ENCODE measurements around the gene FNDC10. TPM values are rescaled to one million over a fixed set of nuclear protein-coding genes. Genes with fewer than 3 reads are reported as not detected.

The FNDC10 gene
- total and polyA plus RNA-seq, 9 of the 15 experiments (the other 6 are each of a cell fraction or from before 2014, with no cell fraction given) = 0.08 to 6.3 (median 1.6) TPM

GRCh38 chr1:1573843-1574720 is 25.9 kb downstream of the FNDC10 start (continued):
- TF ChIP-seq ZNF589 (CRISPR knock-in tag; IDR thresholded peaks at IDR 0.05; ENCODE audit: low read depth) = no peak
- no peak for TF ChIP-seq SRSF9 (IDR thresholded peaks at IDR 0.05; ENCODE audit: borderline replicate concordance, low read depth, low read length)
- no peak for TF ChIP-seq HNRNPK (IDR thresholded peaks at IDR 0.05; ENCODE audit: low read depth, low read length, poor library complexity, severe bottlenecking)
- peak; percentile 25 for TF ChIP-seq CEBPG (CRISPR knock-in tag; IDR thresholded peaks at IDR 0.05)
- no peak for TF ChIP-seq CEBPG (tag; conservative IDR thresholded peaks at IDR 0.05 in 1 of 2, IDR thresholded peaks at IDR 0.05 in 1 of 2)
- peak; percentile 77 for TF ChIP-seq CTBP1 (IDR thresholded peaks at IDR 0.05; ENCODE audit: borderline replicate concordance)
- no peak; the same call in 1 of the 2 replicates for TF ChIP-seq NR2C2 (CRISPR knock-in tag; IDR thresholded peaks at IDR 0.05)
- TF ChIP-seq NR2C2 (tag; IDR thresholded peaks at IDR 0.05) = no peak
- TF ChIP-seq SMARCA4 (IDR thresholded peaks at IDR 0.05) = no peak
- TF ChIP-seq STAG1 (CRISPR knock-in tag; IDR thresholded peaks at IDR 0.05; ENCODE audit: borderline replicate concordance) = no peak
- TF ChIP-seq ZNF165 (CRISPR knock-in tag; IDR thresholded peaks at IDR 0.05; ENCODE audit: borderline replicate concordance) = no peak
- TF ChIP-seq POLR3G (IDR thresholded peaks at IDR 0.05; ENCODE audit: extremely low read depth, insufficient read length, insufficient replicate concordance) = no peak
- TF ChIP-seq ZFP36 (IDR thresholded peaks at IDR 0.05; ENCODE audit: low read depth, low read length, partially characterized antibody) = no peak
- no peak for TF ChIP-seq SP2 (IDR thresholded peaks at IDR 0.05; ENCODE audit: extremely low read depth, low read depth, low read length, poor library complexity, severe bottlenecking)
- 0 out of 2 replicates have a peak, but pooled peaks have one; percentile 49 for TF ChIP-seq CBFB (CRISPR knock-in tag; IDR thresholded peaks at IDR 0.05)
- no peak for TF ChIP-seq MXD1 (CRISPR knock-in tag; IDR thresholded peaks at IDR 0.05; ENCODE audit: borderline replicate concordance, poor library complexity, severe bottlenecking)
- TF ChIP-seq TAF9B (IDR thresholded peaks at IDR 0.05; ENCODE audit: partially characterized antibody) = no peak
- TF ChIP-seq ZNF76 (CRISPR knock-in tag; IDR thresholded peaks at IDR 0.05; ENCODE audit: borderline replicate concordance) = no peak
- TF ChIP-seq SIRT6 (IDR thresholded peaks at IDR 0.05; ENCODE audit: low read depth, low read length) = no peak
- no peak for TF ChIP-seq ZNF586 (CRISPR knock-in tag; conservative IDR thresholded peaks at IDR 0.05)
- TF ChIP-seq KDM5B (IDR thresholded peaks at IDR 0.05; ENCODE audit: insufficient replicate concordance, low read depth, low read length) = peak; percentile 75
- TF ChIP-seq HMGXB4 (CRISPR knock-in tag; IDR thresholded peaks at IDR 0.05) = peak; percentile 80; the same call in 1 of the 2 replicates
- no peak for TF ChIP-seq CHD4 (IDR thresholded peaks at IDR 0.05; ENCODE audit: insufficient read depth, insufficient replicate concordance, low read depth, low read length, poor library complexity, severe bottlenecking)
- TF ChIP-seq DDX20 (tag; IDR thresholded peaks at IDR 0.05; ENCODE audit: low read depth) = no peak
- TF ChIP-seq MIER1 (IDR thresholded peaks at IDR 0.05; ENCODE audit: low read depth) = no peak

Data from K562 (cell line).